ENCODE measurements around the gene TRIL.

TRIL gene

GRCh38 chr7:28940741-28941384 is 17.3 kb downstream of the TRIL start:
- DNase-seq (ENCODE audit: low read depth), result no peak

DNA sequence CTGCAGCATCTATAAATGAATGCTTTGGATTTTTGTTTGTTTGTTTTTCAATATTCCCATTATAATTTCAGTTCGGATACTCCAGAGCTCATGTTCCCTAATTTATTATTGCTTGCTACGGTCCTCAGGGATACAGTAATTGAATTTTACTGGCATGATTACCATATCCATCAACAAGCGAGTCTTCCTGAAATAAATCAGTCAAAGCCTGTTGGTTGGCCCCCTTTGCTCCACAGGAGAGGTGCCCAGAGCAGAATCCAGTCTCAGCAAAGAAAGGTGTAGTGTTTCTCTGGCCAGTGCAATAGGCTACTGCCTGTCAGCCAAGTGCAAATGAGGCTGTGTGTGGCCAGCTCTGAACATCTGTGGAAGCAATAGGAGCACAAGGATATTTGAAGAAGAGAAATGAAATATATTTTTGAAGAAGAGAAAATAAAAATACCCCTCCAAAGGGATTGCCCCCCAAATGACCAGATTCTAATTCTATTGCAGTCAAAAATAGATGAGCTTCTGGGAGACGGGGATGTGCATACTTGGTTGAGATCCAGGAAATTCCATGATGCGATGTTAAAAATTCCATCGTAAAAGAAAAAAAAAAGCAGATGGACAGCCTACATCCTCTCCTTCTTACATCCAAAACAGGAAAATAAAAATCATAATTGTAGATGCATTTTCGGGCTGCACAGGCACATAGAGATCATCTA is 18.1 kb downstream of the TRIL start:
- DNase-seq (ENCODE audit: low read depth), result peak; percentile 57

GRCh38 chr7:28939367-28939766 is 18.8 kb downstream of the TRIL start:
- DNase-seq (ENCODE audit: low read depth), result no peak

GRCh38 chr7:28937619-28938018 is 20.5 kb downstream of the TRIL start:
- DNase-seq (ENCODE audit: low read depth), result no peak

DNA sequence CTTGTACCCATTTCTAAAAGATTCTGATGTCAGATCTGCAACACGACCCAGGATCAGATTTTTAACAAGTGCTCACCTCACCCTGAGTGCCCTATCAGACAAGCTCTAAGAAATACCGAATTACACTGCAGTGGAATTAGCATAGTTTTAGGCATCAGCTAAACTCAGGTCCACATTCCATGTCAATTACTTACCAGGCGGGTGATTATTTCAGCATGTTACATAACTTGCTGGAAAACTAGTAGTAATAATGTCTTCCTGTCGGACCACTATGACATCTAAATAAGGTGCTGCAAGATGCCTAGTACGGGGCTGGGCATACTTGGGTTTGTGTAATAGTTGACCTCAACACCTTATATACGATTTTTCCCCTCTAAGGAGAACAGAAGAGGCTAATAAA is 21.0 kb downstream of the TRIL start:
- peak; percentile 19 for DNase-seq (ENCODE audit: low read depth)

DNA sequence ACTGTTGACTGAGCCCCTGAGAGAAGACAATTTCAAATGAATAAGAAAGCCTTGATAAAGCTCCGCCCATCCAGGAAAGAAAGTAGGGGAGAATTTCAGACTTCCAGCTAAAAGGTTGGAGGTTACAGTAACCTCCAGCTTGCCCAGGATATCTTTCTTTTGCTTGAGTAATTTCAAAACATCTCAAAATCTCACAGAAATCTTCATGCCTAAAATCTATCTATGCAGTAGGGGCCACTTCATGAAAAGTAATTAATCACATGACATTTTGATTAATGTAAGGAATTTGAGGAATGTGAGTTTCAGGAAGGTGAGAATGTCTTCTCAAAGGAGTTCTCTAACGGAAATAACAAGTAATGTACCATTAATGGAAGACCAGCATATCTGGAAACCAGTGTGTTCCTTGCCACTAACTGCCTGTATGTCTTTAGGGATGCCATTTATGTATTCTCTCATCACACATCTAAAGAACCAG is 24.2 kb downstream of the TRIL start:
- DNase-seq (ENCODE audit: low read depth), result no peak

DNA sequence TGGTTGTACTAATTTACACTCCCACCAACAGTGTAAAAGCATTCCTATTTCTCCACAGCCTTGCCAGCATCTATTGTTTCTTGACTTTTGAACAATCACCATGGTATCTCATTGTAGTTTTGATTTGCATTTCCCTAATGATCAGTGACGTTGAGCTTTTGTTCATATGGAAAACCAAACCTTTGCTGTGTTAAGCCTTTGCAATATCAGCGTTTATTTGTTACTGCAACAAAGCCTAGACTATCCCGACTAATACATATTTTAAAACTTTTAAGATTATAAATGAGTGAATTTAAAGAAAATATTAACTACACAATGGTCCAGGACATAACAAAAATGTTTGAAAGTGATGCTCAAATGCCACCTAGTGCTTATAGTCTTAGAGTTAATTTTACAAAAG is 26.6 kb downstream of the TRIL start:
- no peak for DNase-seq (ENCODE audit: low read depth)

- DNase-seq (ENCODE audit: low read depth), result peak; percentile 85
These were observed 31.1 kb downstream of the TRIL start for GRCh38 chr7:28926871-28927597.

DNA sequence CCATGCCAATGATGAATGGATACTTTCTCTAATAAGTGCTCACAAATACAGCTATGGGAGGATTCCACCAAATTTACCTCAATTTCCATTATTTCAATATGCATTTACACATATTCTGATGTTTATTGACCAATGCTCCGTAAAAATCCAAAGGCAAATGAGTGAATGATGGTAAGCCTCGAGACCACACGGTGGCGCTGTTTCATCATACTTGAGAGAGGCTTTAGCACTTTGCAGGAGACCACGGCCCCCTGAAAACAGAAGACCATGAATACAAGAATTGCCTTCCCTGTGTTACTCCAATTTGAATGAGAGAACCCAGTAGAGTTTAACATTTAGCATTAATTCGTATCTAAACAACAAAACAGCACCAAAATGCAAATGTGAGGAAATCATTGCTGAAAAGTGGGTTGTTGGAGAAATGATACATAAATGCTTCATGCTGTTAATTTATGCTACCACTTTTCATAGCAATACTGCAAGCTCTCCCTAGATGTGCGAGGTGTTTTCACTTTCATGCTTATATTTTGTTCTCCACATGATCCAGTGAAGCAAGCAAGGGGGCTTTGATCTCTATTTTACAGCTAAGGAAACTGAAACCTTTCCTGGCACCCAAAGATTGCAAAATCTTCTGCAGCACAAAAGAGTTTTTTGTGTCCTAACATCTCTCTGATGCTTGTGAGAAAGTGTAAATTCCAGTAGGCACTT is 35.4 kb downstream of the TRIL start:
- peak; percentile 68 for DNase-seq (ENCODE audit: low read depth)

- DNase-seq (ENCODE audit: low read depth), result peak; percentile 68
These were observed 36.3 kb downstream of the TRIL start for GRCh38 chr7:28921822-28922221.

- no peak for DNase-seq (ENCODE audit: low read depth)
These were observed 37.7 kb downstream of the TRIL start for GRCh38 chr7:28920424-28920823.

- DNase-seq (ENCODE audit: low read depth), result peak; percentile 14
These were observed 38.6 kb downstream of the TRIL start for GRCh38 chr7:28919510-28919909.

DNA sequence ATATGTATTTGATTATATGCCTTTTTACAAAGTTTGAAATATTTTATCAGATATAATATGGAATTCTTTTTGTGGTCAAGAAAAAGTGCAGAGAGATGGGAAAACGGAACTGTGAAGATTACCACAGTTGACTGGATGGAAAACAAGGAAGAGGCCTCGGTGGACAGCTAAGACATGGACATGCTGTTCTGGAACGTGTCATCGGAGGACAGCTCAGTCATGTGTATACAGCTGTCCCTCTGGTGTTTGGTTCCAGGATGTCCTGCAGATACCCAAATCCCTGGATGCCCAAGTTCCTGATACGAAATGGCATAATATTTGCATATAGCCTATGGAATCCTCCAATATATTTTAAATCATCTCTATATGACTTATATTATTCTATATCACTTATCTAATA is 49.4 kb downstream of the TRIL start:
- no peak for DNase-seq (ENCODE audit: low read depth)

DNA sequence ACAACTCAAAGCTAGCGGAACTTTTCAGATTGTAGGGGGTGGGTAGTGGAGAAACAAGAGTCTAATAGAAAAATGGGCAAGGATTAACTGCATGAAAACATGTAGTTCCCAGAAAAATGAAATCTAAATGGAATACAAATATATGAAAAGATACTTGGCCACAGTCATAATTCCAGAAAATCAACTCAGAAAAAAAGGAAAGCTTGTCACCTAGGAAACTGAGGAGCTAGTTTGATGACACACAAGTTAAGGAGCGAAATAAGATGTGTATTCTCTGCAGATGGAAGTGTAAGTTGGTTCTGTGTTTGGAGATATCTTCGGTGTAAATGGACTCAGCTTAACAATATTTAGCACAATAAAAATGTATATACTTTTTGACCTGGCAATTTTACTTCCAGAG is 52.7 kb downstream of the TRIL start:
- DNase-seq (ENCODE audit: low read depth), result no peak

DNA sequence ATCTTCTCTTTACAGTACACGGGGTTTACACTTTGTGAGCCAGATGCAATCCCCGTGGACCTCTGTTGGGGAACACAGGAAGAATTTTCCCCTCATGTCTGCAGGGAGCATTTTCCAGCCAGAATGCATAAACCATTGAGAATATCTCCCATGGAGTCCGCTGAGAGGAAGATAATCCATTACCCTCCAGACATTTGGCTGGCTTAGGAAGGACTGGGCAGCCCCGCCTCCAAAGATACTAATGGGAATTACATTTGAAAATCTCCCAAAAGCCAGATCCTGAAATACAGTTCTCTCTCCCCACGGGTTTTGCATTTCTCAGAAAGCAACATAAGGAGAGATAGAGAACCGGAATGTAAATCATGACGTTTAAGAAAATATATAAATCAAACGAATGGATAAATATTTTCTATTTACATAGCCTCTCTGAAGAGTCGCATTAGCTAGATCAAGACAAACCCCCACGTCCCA is 53.5 kb downstream of the TRIL start:
- peak; percentile 19 for DNase-seq (ENCODE audit: low read depth)

DNA sequence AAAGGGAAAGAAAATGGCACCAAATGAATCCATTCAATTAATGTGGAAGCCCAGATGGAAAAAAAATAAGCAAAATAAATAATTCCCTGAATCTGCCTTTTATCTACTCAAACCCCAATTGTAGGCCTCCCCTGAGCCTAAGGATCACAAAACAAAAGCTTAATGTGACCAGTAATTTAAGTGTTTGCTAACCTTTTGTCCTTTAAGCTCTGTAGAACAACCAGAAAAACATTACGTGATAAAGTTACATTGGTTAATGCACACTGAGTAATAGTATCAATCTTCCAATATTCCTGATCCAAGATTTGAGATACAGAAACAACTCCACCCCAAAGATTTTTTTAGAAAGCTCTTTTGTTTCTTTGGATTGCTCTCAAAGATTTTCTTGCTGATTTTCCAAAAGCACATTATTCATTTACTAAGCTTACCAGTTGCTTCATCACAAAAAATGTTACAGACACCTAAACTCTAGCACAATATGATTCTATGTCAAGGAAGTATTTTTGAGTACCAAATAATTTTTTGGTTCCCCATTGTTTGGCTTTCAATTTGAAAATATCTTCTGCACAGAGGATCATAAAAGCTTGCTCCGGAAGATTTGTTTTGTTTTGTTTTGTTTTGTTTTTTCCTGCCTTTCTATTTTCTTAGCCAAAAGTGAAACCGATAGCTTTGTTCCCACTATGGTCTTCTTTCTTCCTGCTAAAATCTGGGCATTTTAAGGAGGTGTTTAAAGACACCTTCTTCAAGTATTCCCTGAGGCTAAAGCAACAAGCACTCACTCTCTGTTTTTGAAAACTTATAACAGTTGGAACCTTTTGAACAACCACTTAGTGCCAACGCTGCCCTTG is 54.2 kb downstream of the TRIL start:
- DNase-seq (ENCODE audit: low read depth), result no peak

Data from EH (cell line).